Mononuclear cell (primary cell): ENCODE data around the gene STRADA. TPM values are rescaled to one million over a fixed set of nuclear protein-coding genes. Genes with fewer than 3 reads are reported as not detected.
A peak's percentile ranks its signal among the peaks of the same experiment; 100 is the strongest.

ENCODE experiments used
- H3K27me3 ChIP-seq: 2 replicates; pipeline ENCODE4 v1.6.0; 2011; ENCODE audit warnings: low read length, control low read depth; ENCODE audit not compliant: insufficient read depth
- H3K4me1 ChIP-seq: 2 replicates; pipeline ENCODE4 v1.5.1; 2011; ENCODE audit warnings: mild to moderate bottlenecking, low read length, control low read depth; ENCODE audit not compliant: insufficient read depth
- H3K4me3 ChIP-seq: 2 replicates; pipeline ENCODE4 v1.5.1; 2011; ENCODE audit warnings: mild to moderate bottlenecking, low read length, moderate library complexity
- H3K9me3 ChIP-seq: 2 replicates; pipeline ENCODE4 v1.5.1; 2011; ENCODE audit warnings: low read depth, mild to moderate bottlenecking, control low read depth, low read length
- total RNA-seq: library from RNA; depleted of rRNA; stranded (reverse); fragments of >200 nt; gene quantifications from one replicate; pipeline ENCODE4 v1.2.3, GENCODE V29; 2012

STRADA gene
- total RNA-seq, 1 donor, result 37.7 TPM

GRCh38 chr17:63718988-63719387, 22.6 kb downstream of the STRADA start:
- Histone ChIP-seq H3K4me3 (no peak overlapping the region), H3K27me3 (no peaks in the 10 kb centered on the region), H3K4me1 (no peaks in the 10 kb centered on the region), H3K9me3 (no peaks in the 10 kb centered on the region)

- no peaks in the 10 kb centered on the region for H3K9me3 ChIP-seq
- H3K4me1 ChIP-seq, result no peaks in the 10 kb centered on the region
- H3K4me3 ChIP-seq, result no peak overlapping the region
- no peaks in the 10 kb centered on the region for H3K27me3 ChIP-seq
Observed at GRCh38 chr17:63716426-63716825, 25.2 kb downstream of the STRADA start.

DNA sequence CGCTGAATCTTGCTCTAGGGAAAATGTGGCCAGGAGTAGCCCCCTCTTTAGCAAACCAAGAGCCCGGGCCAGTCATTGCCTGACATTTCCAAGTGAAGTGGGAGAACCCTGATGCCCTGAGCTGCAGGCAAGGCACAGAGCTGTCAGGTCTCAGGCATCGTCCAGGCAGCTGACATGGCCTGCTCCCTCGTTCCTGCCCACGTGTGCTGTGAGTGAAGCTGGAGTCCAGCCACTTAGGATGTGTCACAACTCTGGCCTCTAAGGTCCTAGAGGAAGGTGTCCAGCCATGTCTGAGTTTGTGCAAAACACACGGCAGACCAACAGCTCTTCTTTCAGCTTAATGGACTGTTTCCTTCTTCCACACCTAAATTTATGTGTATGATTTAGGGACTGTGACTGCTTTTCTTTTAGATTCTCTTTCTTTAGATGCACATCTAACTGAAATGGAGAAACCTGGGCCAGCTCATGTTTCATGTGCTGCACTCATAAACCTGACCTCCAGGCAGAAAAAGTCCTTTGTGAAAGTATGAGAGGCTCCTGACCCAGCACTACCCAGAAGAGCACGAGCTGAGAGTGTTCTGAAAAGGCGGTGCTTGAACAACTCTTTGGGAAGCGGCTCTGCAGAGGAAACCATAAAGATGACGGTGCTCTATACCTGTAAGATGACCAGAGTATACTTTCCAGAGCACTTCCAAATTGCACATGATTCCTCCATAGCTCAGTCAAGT, 26.9 kb downstream of the STRADA start:
- Histone ChIP-seq H3K9me3 (no peaks in the 10 kb centered on the region), H3K4me3 (no peak overlapping the region), H3K27me3 (no peaks in the 10 kb centered on the region), H3K4me1 (peaks cover 11% of the 10 kb centered on the region)

GRCh38 chr17:63709110-63709509, 32.5 kb downstream of the STRADA start:
- Histone ChIP-seq H3K4me3 (no peak overlapping the region), H3K9me3 (no peaks in the 10 kb centered on the region), H3K4me1 (peaks cover 59% of the 10 kb centered on the region), H3K27me3 (no peaks in the 10 kb centered on the region)

DNA sequence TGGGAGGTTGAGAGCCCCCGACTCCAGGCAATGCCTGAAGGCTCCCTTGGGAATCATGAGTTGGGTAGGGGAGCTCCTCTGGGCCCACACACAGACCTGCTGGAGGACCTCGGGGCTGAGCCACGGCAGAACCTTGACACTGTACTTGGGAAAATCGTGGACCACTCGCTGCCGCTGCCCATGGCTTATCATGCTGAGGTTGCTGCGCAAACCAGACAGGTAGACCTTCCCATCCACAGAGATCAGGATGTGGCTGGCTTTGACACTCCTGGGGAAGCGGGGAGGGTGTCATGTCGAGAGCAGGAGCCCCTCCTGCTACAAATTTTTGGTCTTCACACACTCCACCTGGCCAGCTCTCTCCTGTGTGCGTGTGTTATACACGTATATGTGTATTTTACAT, 34.4 kb downstream of the STRADA start:
- Histone ChIP-seq H3K4me1 (peaks cover 78% of the 10 kb centered on the region), H3K9me3 (no peaks in the 10 kb centered on the region), H3K4me3 (no peak overlapping the region), H3K27me3 (no peaks in the 10 kb centered on the region)

DNA sequence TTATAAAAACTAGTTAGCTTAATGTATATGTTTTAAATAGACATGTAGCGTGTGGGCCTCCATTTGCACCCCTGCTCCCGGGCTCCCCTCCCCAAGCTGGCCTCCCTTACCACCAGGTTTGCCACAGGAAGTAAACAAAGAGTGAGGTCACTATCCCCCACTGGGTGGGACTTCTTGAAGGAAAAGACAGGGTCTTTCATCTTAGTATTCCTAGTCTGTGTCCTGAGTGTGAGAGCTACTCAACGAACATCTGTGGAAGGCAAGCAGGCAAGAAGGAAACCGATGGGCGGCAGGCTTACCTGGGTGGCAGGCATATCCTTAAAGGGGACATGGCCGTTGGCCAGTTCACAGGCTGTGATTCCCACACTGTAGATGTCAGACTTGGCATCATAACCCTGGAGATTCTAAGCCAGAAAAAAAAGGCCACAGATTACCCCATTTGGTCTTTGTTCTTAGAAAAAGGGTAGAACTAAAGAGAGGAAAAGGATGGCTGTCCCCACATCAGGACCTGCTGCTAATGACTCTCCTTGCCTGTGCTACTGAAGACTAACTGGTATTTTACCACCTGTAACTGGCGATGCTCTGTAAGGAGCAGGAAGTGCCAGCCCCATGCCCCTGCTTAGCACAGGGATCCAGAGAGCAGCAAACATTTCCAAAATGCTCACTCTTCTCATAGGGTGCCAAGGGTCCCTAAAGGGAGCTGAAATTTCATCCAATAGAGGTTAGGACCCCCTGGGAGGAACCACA, 35.1 kb downstream of the STRADA start:
- Histone ChIP-seq H3K27me3 (no peaks in the 10 kb centered on the region), H3K4me3 (no peak overlapping the region), H3K9me3 (no peaks in the 10 kb centered on the region), H3K4me1 (peaks cover 82% of the 10 kb centered on the region)

GRCh38 chr17:63705657-63706056, 35.9 kb downstream of the STRADA start:
- Histone ChIP-seq H3K4me3 (no peak overlapping the region), H3K9me3 (no peaks in the 10 kb centered on the region), H3K4me1 (peaks cover 89% of the 10 kb centered on the region), H3K27me3 (no peaks in the 10 kb centered on the region)

- Histone ChIP-seq H3K27me3 (no peaks in the 10 kb centered on the region), H3K9me3 (no peaks in the 10 kb centered on the region), H3K4me1 (peaks cover 84% of the 10 kb centered on the region), H3K4me3 (no peak overlapping the region)
Observed at GRCh38 chr17:63704836-63705235, 36.8 kb downstream of the STRADA start.

GRCh38 chr17:63704259-63704576, 37.4 kb downstream of the STRADA start:
- no peaks in the 10 kb centered on the region for H3K27me3 ChIP-seq
- no peaks in the 10 kb centered on the region for H3K9me3 ChIP-seq
- H3K4me1 ChIP-seq, result peaks cover 80% of the 10 kb centered on the region
- no peak overlapping the region for H3K4me3 ChIP-seq

- no peak overlapping the region for H3K4me3 ChIP-seq
- peaks cover 75% of the 10 kb centered on the region for H3K4me1 ChIP-seq
- H3K9me3 ChIP-seq, result no peaks in the 10 kb centered on the region
- no peaks in the 10 kb centered on the region for H3K27me3 ChIP-seq
Observed at GRCh38 chr17:63703556-63704258, 37.9 kb downstream of the STRADA start.

DNA sequence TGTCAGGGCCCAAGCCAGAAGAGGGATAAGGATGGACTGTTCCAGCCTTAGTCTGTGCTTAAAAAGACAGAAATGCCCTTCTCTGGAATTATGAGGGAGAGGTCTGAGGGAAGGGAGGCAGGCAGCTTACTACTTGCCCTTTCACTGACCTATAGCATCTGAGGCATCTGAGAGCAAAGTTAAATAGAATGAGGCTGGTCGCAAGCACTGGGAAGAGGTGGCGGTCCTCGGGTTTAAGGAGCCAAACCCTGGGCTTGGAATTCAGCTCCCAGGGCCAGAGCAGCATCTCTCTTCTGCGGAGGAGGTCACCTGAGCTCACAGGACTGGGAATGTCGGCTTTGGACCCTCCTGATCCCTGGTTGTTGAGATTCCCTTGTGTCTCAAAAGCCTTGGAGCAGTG, 38.6 kb downstream of the STRADA start:
- H3K27me3 ChIP-seq, result no peaks in the 10 kb centered on the region
- peak overlapping the region; percentile 66 for H3K4me3 ChIP-seq
- no peaks in the 10 kb centered on the region for H3K9me3 ChIP-seq
- peaks cover 73% of the 10 kb centered on the region for H3K4me1 ChIP-seq

DNA sequence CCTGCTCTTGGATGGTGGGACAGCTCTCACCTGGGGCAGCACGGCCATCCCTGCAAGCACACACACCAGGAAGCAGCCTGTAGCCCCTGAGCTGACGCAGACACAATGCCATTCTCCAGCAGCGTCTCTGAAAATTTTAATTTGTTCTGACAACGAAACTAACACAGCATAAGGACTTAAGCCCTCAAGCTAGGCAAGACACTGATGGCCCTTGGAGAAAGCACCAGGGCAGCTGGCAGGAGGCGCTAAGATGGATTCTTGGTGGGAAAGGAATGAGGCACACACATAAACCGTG, 38.9 kb downstream of the STRADA start:
- no peaks in the 10 kb centered on the region for H3K27me3 ChIP-seq
- no peaks in the 10 kb centered on the region for H3K9me3 ChIP-seq
- H3K4me3 ChIP-seq, result peak overlapping the region; percentile 66
- H3K4me1 ChIP-seq, result peaks cover 73% of the 10 kb centered on the region

DNA sequence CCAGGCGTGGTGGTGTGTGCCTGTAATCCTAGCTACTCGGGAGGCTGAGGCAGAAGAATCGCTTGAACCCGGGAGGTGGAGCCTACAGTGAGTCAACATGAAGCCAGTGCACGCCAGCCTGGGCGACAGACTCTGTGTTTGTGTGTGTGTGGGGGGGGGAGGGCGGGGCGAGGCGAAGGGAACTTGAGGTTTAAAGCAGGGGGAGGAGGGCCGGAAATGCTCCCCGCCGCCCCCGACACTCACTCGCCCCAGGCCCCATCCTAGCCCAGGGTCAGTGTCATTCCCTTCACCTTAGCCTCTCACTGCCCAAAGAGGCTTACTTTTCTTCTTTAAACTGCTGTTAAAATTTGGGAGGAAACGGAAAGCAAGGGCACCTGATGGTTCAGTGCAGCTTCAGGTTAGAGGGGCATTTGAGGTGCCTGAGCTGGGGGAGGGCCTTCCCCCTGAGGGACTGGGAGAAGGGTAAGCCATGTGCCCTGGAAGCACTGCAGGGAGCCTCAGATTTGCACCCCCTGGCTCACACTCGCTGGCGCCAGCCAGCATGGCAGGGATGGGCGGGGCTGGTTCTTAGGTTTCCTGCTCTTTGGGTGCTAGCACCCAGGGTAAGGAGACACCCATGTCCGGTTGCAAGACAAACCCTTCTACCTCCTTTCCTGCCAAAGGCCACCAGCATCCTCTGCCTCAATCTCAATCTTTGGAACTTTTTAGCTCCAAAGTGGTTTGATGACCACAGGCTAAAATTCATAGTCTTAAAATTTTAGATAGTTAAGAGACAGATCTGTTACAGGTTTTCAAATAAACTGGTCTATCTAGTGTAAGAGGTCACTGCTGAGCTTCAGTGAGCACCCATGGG, 39.5 kb downstream of the STRADA start:
- peak overlapping the region; percentile 96 for H3K4me3 ChIP-seq
- no peaks in the 10 kb centered on the region for H3K9me3 ChIP-seq
- peaks cover 73% of the 10 kb centered on the region for H3K4me1 ChIP-seq
- H3K27me3 ChIP-seq, result no peaks in the 10 kb centered on the region

- no peaks in the 10 kb centered on the region for H3K27me3 ChIP-seq
- H3K4me1 ChIP-seq, result peaks cover 73% of the 10 kb centered on the region
- H3K4me3 ChIP-seq, result peak overlapping the region; percentile 96
- H3K9me3 ChIP-seq, result no peaks in the 10 kb centered on the region
Observed at GRCh38 chr17:63701456-63701820, 40.2 kb downstream of the STRADA start.
